Loucy (cell line): ENCODE measurements around the gene MAP1LC3C.

Experiments
- CTCF ChIP-seq: fragments of 200-600 bp; sonication (generic); conservative IDR thresholded peaks from 2 replicates; pipeline ENCODE4 v1.5.1; 2014; ENCODE audit warnings: mild to moderate bottlenecking, antibody characterized with exemption, low read length
- EZH2phosphoT487 ChIP-seq: fragments of 200-600 bp; IDR thresholded peaks from 2 replicates; pipeline ENCODE4 v1.6.1; 2018; ENCODE audit warnings: antibody characterized with exemption, mild to moderate bottlenecking, moderate library complexity, borderline replicate concordance

GRCh38 chr1:241950390-241950789, 48.5 kb downstream of the MAP1LC3C start:
- TF ChIP-seq CTCF: no peak
- TF ChIP-seq EZH2phosphoT487: no peak
